Parathyroid adenoma (tissue), 2 donors: Measurements from ENCODE around the gene MRPS26.

Experiments
- H2AFZ ChIP-seq: fragments of 300-600 bp; sonication (generic); one replicate; pipeline ENCODE4 v1.7.0; 2017; ENCODE audit warnings: antibody characterized with exemption, mild to moderate bottlenecking
- H3K27ac ChIP-seq: fragments of 300-600 bp; sonication (generic); one replicate; pipeline ENCODE4 v1.7.0; 2017
- H3K27me3 ChIP-seq: fragments of 300-600 bp; sonication (generic); one replicate; pipeline ENCODE4 v1.7.0; 2017; ENCODE audit warnings: low read length; ENCODE audit not compliant: control insufficient read depth, insufficient read depth
- H3K36me3 ChIP-seq: fragments of 300-600 bp; sonication (generic); one replicate; pipeline ENCODE4 v1.7.0; 2017; ENCODE audit warnings: low read length; ENCODE audit not compliant: control insufficient read depth, insufficient read depth
- H3K4me1 ChIP-seq: fragments of 300-600 bp; sonication (generic); one replicate; pipeline ENCODE4 v1.7.0; 2017; ENCODE audit warnings: control low read depth
- H3K4me2 ChIP-seq: fragments of 300-600 bp; sonication (generic); one replicate; pipeline ENCODE4 v1.7.0; 2017; ENCODE audit warnings: low read length
- H3K4me3 ChIP-seq: fragments of 300-600 bp; sonication (generic); one replicate; pipeline ENCODE4 v1.7.0; 2017; ENCODE audit warnings: low read depth, low read length
- H3K79me2 ChIP-seq: fragments of 300-600 bp; sonication (generic); one replicate; pipeline ENCODE4 v1.7.0; 2017; ENCODE audit warnings: control low read depth
- H3K9ac ChIP-seq: fragments of 300-600 bp; sonication (generic); one replicate; pipeline ENCODE4 v1.7.0; 2017; ENCODE audit warnings: mild to moderate bottlenecking
- H3K9me3 ChIP-seq: fragments of 300-600 bp; sonication (generic); one replicate; pipeline ENCODE4 v1.7.0; 2017; ENCODE audit warnings: low read length; ENCODE audit not compliant: control insufficient read depth
- CTCF ChIP-seq: fragments of 300-600 bp; sonication (generic); IDR thresholded peaks from one replicate; pipeline ENCODE4 v1.7.0; 2017; ENCODE audit warnings: antibody characterized with exemption, mild to moderate bottlenecking
- donor health status: primary hyperparathyroidism.

The MRPS26 gene

GRCh38 chr20:3041854-3042409 lies 3.9 kb upstream of the MRPS26 start:
- H3K27ac ChIP-seq, result peak overlapping the region; percentile 74
- H3K4me3 ChIP-seq, result no peak overlapping the region
- no peak for TF ChIP-seq CTCF
- H3K27me3 ChIP-seq, result no peaks in the 10 kb centered on the region
- H3K4me1 ChIP-seq, result peaks cover 9% of the 10 kb centered on the region
- peak overlapping the region; percentile 8 for H3K4me2 ChIP-seq
- H3K9me3 ChIP-seq, result no peaks in the 10 kb centered on the region
- H3K36me3 ChIP-seq, result no peaks in the 10 kb centered on the region
- H2AFZ ChIP-seq, result peak overlapping the region; percentile 54
- H3K79me2 ChIP-seq, result no peaks in the 10 kb centered on the region
- H3K9ac ChIP-seq, result no peak overlapping the region

- H3K36me3 ChIP-seq, result no peaks in the 10 kb centered on the region
- H3K4me3 ChIP-seq, result no peak overlapping the region
- H3K79me2 ChIP-seq, result no peaks in the 10 kb centered on the region
- no peak overlapping the region for H3K9ac ChIP-seq
- H3K27ac ChIP-seq, result peak overlapping the region; percentile 74
- H3K9me3 ChIP-seq, result no peaks in the 10 kb centered on the region
- no peak overlapping the region for H2AFZ ChIP-seq
- no peak for TF ChIP-seq CTCF
- no peak overlapping the region for H3K4me2 ChIP-seq
- peaks cover 9% of the 10 kb centered on the region for H3K4me1 ChIP-seq
- H3K27me3 ChIP-seq, result no peaks in the 10 kb centered on the region
These were observed 3.2 kb upstream of the MRPS26 start for GRCh38 chr20:3042625-3043024.

- Histone ChIP-seq H3K36me3 (no peaks in the 10 kb centered on the region), H3K4me3 (no peak within 1 kb of the TSS), H3K79me2 (peaks cover 2% of the 10 kb centered on the region), H2AFZ (no peak within 1 kb of the TSS), H3K9me3 (no peaks in the 10 kb centered on the region), H3K27me3 (no peaks in the 10 kb centered on the region), H3K4me1 (peaks cover 9% of the 10 kb centered on the region), H3K9ac (no peak within 1 kb of the TSS), H3K27ac (peak within 1 kb of the TSS; percentile 74), H3K4me2 (no peak within 1 kb of the TSS)
- no peak for TF ChIP-seq CTCF
These were observed 2.5 kb upstream of the MRPS26 start, which contains the start of gene GNRH2 for GRCh38 chr20:3043322-3043721. TSS of gene GNRH2 (plus strand) at chr20:3043622. CDS start at chr20:3044415, 793 bp downstream.

- no peak overlapping the region for H3K4me2 ChIP-seq
- peak overlapping the region; percentile 100 for H2AFZ ChIP-seq
- H3K4me3 ChIP-seq, result no peak overlapping the region
- no peak for TF ChIP-seq CTCF
- peaks cover 9% of the 10 kb centered on the region for H3K4me1 ChIP-seq
- no peaks in the 10 kb centered on the region for H3K36me3 ChIP-seq
- no peak overlapping the region for H3K27ac ChIP-seq
- peaks cover 2% of the 10 kb centered on the region for H3K79me2 ChIP-seq
- no peak overlapping the region for H3K9ac ChIP-seq
- H3K9me3 ChIP-seq, result no peaks in the 10 kb centered on the region
- H3K27me3 ChIP-seq, result no peaks in the 10 kb centered on the region
These were observed 1.4 kb upstream of the MRPS26 start for GRCh38 chr20:3044336-3044965.
